ENCODE data around the gene PLEKHG2.
"Not testable (repeated sequence)": the region's sequence is repeated elsewhere in the genome, so short reads cannot be mapped to it uniquely, and the experiment has no call there.

The PLEKHG2 gene

GRCh38 chr19:39412100-39412866 is at the start of gene PLEKHG2:
PLEKHG2 (plus strand) TSS chr19:39412669; CDS start chr19:39414087, 1,418 bp downstream.
- DNase-seq = peak; percentile 97

- no peak for DNase-seq
Observed at GRCh38 chr19:39362682-39363657, 49.5 kb upstream of the PLEKHG2 start.

DNA sequence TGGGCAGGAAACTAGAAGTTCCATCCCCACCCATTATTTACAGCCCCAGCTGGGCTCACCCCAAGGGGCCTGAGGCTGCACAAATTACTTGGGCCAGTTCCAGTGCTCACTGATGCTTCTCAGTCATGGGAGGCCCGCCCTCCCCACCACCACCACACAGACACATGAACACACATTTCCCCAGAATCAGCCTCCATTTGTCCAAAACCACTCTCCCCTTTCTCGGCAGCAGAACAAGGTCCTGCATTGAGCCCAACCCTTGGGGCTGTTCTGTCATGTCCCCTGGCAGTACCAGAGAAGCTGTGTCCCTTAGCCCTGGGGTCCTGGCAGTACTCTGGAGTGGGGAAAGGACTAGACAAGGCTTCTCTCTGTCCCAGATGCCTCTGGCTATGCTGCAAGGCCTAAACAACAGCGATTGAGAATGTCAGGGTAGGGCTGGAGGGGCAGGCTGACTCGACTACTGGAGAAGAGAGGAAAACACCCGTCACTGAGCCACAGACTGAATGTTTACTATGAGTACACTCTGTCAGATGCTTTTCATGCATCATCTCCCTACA is 48.5 kb upstream of the PLEKHG2 start:
- DNase-seq = no peak

DNA sequence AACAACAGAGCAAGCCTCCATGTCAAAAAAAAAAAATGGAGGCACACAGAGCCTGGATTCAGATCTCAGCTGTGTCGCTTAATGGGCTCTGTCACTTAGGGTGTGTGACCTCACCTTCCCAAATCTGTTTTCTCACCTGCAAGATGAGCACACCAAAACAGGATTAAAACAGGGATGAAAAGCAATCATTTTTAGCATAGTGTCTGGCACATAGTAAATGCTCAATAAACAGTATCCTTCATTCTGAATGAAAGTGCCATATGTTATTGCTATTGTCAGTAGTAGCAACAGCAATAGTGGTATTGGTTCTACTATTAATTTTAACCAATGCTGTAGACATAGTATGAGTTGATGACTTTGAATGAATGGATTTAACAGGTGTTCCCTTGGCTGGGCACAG is 46.9 kb upstream of the PLEKHG2 start:
- DNase-seq = no peak

DNA sequence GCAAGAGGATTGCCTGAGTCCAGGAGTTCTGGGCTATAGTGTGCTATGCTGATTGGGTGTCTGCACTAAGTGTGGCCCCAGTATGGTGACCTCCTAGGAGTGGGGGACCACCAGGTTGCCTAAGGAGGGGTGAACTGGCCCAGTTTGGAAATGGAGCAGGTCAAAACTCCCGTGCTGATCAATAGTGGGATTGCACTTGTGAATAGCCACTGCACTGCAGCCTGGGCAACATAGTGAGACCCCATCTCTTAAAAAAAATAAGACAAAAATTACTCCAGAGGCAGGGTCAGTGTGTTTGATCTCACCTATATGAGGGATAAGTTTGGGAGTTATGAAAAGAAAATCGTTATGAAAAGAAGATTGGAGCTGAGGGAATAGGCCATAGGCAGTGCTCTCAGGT is 43.3 kb upstream of the PLEKHG2 start:
- no peak for DNase-seq

- no peak for DNase-seq
Observed at GRCh38 chr19:39370735-39371134, 41.7 kb upstream of the PLEKHG2 start.

- DNase-seq = no peak
Observed at GRCh38 chr19:39372047-39372802, 40.2 kb upstream of the PLEKHG2 start.

GRCh38 chr19:39372941-39373340 is 39.5 kb upstream of the PLEKHG2 start:
- DNase-seq = no peak

DNA sequence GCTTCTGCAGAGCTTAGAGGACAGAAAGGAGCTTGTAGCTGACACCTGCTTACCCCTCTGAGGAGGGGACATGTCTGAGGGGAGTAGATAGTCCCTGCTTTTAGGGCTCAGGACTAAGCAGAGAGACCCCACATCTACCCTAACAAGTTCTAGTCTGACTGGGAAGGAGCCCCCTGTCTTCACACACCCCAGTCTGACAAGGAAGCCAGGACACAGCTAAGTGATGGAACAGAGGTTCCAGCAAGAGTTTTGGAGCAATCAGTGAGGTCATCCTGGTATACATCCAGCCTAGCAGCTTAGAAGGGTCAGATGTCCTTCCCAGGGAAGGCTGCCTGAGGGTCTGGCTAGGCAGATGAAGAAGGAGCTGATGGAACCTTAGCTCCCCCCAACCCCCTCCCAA is 36.5 kb upstream of the PLEKHG2 start:
- DNase-seq = no peak

GRCh38 chr19:39377373-39378362 is 34.8 kb upstream of the PLEKHG2 start:
- DNase-seq = no peak

DNA sequence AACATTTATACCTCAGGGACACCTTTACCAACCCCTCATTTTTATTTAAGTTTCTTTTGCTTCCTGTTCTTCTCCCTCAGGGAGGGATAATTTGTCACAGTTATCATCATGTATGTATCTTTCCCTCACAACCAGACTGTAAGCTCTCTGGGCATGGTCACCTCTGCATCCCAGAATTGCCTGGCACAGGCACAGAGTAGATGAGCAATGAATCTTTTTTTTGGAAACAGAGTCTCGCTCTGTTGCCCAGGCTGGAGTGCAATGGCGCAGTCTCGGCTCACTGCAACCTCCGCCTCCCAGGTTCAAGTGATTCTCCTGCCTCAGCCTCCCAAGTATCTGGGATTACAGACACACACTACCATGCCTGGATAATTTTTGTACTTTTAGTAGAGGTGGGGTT is 33.1 kb upstream of the PLEKHG2 start:
- DNase-seq = not testable (repeated sequence)

DNA sequence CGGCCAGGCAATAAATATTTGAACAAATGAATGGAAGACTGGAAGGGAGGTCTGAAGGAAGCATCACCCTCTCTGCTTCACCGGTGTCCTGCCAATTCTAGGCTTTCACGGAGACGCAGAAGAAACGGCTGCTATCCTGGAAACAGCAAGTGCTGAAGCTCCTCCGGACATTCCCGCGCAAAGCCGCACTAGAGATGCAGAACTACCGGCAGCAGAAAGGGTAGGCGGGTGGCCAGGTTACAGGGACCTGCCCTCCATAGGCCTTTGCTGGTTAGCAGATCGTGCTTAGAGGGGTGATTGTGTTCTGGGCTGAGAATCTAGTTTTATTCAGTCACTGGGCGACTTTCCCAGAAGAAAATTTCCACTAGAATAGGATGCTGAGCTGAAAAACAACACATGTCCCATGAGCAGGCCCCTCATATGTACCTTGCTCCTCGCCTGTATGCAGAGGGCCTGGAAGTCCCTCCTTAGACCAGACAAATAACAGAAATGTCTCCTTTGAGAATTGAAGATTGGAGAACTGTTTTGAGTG is 32.5 kb upstream of the PLEKHG2 start:
- DNase-seq = no peak

GRCh38 chr19:39380521-39381502 is 31.7 kb upstream of the PLEKHG2 start:
- DNase-seq = no peak

- DNase-seq = no peak
Observed at GRCh38 chr19:39381910-39382611, 30.4 kb upstream of the PLEKHG2 start.

DNA sequence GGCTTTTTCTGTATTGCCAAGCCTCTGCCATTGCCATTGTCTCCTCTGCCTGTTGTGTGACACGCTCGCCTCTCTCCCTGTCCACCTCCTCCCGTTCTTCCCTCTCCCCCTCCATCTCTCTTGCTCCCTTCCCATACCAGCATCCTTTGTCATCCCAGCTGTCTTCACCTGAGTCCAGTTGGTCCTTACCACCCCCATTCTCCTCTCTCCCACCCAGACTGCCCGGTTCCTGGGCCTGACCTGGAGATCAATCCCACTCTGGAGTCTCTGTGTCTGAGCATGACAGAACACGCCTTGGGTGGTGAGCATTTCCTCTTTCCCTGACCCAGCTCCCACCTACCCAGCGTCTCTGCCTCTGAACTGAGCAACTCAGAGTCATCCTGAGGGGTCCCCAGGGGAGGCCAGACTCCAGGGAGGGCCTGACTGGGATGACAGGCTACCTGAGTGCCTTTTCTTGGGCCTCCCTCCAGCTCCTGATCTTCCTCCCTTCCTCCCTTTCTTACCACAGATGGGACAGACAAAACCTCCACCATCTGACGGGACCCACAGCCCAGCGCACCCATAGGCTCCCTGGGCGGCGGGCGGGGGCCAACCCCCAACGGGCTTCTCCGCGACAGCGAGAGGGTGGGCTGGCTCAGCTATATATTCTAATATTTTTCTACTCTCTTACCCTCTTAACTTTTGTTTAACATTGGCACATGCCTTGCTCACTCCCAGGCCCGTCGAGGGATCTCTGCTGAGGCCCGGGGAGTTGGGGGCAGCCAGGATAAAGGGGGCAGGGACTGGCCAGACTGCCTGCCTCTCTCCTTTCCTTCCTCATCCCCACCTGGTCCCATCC is 29.3 kb upstream of the PLEKHG2 start:
- DNase-seq = no peak

DNA sequence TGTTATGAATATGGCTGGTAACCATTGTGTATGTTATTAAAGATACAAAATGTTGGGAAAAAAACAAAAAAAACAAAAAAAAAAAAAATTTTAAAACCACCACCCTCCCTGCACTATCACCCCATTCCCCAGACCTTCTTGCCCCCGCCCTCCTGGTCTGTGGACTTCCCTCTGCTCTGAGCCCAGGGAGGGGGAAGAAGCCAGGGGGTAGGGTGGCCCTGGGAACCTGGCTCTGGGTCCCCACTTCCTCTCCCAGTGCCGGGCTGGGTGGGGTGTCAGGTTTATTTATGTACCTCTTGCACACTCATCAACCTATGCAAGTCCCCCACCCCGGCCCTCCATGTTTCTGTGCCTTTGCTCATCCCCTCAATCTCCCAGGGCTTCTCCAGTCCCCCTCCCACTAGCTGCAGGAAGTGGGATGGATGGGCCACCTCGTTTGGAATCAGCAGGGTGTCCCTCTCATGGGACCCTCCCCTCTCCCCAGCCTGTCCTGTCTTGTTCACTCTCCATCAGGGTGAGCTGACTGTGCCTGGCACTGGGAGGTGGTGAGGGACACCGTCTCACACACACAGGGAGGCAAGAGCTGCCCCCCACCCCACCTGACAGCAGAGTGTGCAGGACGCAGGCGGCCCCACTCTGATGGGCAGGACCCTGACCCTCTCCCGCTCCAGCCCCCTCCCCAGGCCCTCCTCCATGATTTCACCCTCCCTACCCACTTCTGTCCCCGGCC is 27.5 kb upstream of the PLEKHG2 start:
- DNase-seq = no peak

DNA sequence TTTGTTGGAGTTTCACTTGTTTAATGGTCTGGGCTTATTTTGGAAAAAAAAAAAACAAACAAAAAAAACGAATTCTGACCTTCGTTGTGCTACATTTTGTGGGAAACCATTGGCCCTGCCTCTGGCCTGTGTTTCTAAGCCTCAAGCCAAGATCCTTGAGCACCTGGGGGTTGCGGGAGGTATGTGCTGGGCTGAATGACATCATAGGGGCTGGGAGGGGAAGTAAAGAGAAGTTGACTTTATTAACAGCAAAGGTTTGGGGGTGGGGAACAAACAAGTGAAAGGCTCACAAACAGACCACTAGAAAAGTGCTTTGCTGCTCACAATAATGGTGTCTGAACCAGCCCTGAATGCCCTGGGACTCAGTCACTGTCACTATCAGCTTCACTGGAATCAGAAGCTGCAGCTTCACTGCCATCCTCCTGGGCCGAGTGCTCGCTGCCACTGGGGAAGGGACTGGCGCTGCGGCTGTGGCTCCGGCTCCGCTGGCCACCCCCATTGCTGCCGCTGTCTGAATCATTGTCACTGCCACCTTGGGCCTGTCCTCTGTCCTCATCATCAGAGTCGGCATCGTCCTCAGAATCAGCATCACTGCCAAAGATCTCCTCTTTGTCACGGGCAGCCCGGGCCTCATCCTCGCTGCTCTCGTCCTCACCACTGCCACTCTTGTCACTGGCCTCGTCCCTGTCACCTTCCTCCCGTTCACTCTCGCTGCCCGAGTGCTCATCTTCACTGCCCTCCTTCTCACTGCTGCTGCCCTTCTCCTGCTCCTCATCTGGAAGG is 26.6 kb upstream of the PLEKHG2 start:
- no peak for DNase-seq
